ENCODE data around the gene ZNF316. TPM values are rescaled to one million over a fixed set of nuclear protein-coding genes. Genes with fewer than 3 reads are reported as not detected.

ZNF316 gene
- total RNA-seq, 2 experiments from 2014 or later: 18.1 to 37.5 TPM

GRCh38 chr7:6616854-6617643 lies 20.1 kb upstream of the ZNF316 start:
- POLR2A ChIA-PET: interaction anchor here (0.7 kb wide), 1 partner anchor 15 kb away, joined by 4 read pairs; no protein-coding TSS in a partner anchor
- no peak for TF ChIP-seq EZH2phosphoT487 (IDR thresholded peaks at IDR 0.05; ENCODE audit: borderline replicate concordance, low read depth, low read length)
- TF ChIP-seq, protein P1, sequence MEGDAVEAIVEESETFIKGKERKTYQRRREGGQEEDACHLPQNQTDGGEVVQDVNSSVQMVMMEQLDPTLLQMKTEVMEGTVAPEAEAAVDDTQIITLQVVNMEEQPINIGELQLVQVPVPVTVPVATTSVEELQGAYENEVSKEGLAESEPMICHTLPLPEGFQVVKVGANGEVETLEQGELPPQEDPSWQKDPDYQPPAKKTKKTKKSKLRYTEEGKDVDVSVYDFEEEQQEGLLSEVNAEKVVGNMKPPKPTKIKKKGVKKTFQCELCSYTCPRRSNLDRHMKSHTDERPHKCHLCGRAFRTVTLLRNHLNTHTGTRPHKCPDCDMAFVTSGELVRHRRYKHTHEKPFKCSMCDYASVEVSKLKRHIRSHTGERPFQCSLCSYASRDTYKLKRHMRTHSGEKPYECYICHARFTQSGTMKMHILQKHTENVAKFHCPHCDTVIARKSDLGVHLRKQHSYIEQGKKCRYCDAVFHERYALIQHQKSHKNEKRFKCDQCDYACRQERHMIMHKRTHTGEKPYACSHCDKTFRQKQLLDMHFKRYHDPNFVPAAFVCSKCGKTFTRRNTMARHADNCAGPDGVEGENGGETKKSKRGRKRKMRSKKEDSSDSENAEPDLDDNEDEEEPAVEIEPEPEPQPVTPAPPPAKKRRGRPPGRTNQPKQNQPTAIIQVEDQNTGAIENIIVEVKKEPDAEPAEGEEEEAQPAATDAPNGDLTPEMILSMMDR (conservative IDR thresholded peaks at IDR 0.05; ENCODE audit: low read length): no peak
- no TSS peak for BruUV-seq (replicated peaks)
- Histone ChIP-seq H3K4me2 (ENCODE audit: low read length) (no peak overlapping the region), H4K20me1 (ENCODE audit: insufficient read depth, low read length) (no peaks in the 10 kb centered on the region), H3K4me1 (ENCODE audit: insufficient read depth, low read length, poor library complexity, severe bottlenecking) (peaks cover 24% of the 10 kb centered on the region), H3K79me2 (ENCODE audit: insufficient read depth, low read depth, low read length) (no peaks in the 10 kb centered on the region), H3K27ac (ENCODE audit: low read depth, low read length, poor library complexity, severe bottlenecking) (no peak overlapping the region), H3K9me3 (ENCODE audit: low read length) (no peaks in the 10 kb centered on the region), H3K9me2 (ENCODE audit: insufficient read depth, low read length) (no peaks in the 10 kb centered on the region), H2AFZ (ENCODE audit: low read length) (no peak overlapping the region), H3K36me3 (ENCODE audit: insufficient read depth, low read length) (no peaks in the 10 kb centered on the region), H3K4me3 (ENCODE audit: low read depth, low read length, poor library complexity, severe bottlenecking) (no peak overlapping the region)
- CTCF ChIA-PET (ENCODE audit: unreplicated experiment): no interaction called here
- intact Hi-C loops (cut with micrococcal nuclease; ENCODE audit: unreplicated experiment): no loop called here
- DNase-seq (ENCODE audit: low spot score): no peak

DNA sequence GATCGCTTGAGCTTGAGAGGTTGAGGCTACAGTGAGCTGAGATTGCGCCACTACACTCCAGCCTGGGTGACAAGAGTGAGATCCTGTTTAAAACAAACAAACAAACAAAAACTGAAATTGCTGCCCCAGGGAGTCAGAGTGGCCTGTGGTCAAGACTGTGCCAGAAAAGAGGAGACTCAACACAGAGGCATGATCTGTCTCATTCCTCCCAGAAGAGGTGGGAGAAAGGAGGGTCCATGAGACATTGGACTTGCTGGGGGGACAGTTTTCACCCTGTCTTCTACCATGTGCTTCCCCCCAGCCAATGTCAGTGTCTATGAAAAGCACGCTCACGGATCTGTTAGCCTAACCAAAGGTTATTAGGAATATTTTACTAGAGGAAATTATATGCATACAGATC lies 18.5 kb upstream of the ZNF316 start:
- no peaks in the 10 kb centered on the region for H3K9me2 ChIP-seq (ENCODE audit: insufficient read depth, low read length)
- no peak overlapping the region for H3K4me3 ChIP-seq (ENCODE audit: low read depth, low read length, poor library complexity, severe bottlenecking)
- POLR2A ChIA-PET: interaction anchor here (0.5 to 0.6 kb wide), 2 partner anchors 133 to 181 kb away, joined by 3 read pairs; no protein-coding TSS in a partner anchor
- no peaks in the 10 kb centered on the region for H3K79me2 ChIP-seq (ENCODE audit: insufficient read depth, low read depth, low read length)
- H4K20me1 ChIP-seq (ENCODE audit: insufficient read depth, low read length): no peaks in the 10 kb centered on the region
- no peak overlapping the region for H3K4me2 ChIP-seq (ENCODE audit: low read length)
- peaks cover 32% of the 10 kb centered on the region for H3K4me1 ChIP-seq (ENCODE audit: insufficient read depth, low read length, poor library complexity, severe bottlenecking)
- no peaks in the 10 kb centered on the region for H3K9me3 ChIP-seq (ENCODE audit: low read length)
- DNase-seq (ENCODE audit: low spot score): no peak
- TF ChIP-seq, protein P1 (conservative IDR thresholded peaks at IDR 0.05; ENCODE audit: low read length): no peak
- no peak for TF ChIP-seq EZH2phosphoT487 (IDR thresholded peaks at IDR 0.05; ENCODE audit: borderline replicate concordance, low read depth, low read length)
- intact Hi-C loops (cut with micrococcal nuclease; ENCODE audit: unreplicated experiment): no loop called here
- H3K36me3 ChIP-seq (ENCODE audit: insufficient read depth, low read length): no peaks in the 10 kb centered on the region
- BruUV-seq (replicated peaks): no TSS peak
- CTCF ChIA-PET (ENCODE audit: unreplicated experiment): no interaction called here
- H2AFZ ChIP-seq (ENCODE audit: low read length): no peak overlapping the region
- no peak overlapping the region for H3K27ac ChIP-seq (ENCODE audit: low read depth, low read length, poor library complexity, severe bottlenecking)

- TF ChIP-seq EZH2phosphoT487 (IDR thresholded peaks at IDR 0.05; ENCODE audit: borderline replicate concordance, low read depth, low read length): no peak
- TF ChIP-seq, protein P1 (conservative IDR thresholded peaks at IDR 0.05; ENCODE audit: low read length): no peak
- Histone ChIP-seq H3K36me3 (ENCODE audit: insufficient read depth, low read length) (no peaks in the 10 kb centered on the region), H2AFZ (ENCODE audit: low read length) (peak overlapping the region; percentile 96), H3K4me2 (ENCODE audit: low read length) (peak overlapping the region; percentile 79), H3K27ac (ENCODE audit: low read depth, low read length, poor library complexity, severe bottlenecking) (peak overlapping the region; percentile 20), H3K9me3 (ENCODE audit: low read length) (no peaks in the 10 kb centered on the region), H3K9me2 (ENCODE audit: insufficient read depth, low read length) (no peaks in the 10 kb centered on the region), H3K4me1 (ENCODE audit: insufficient read depth, low read length, poor library complexity, severe bottlenecking) (peaks cover 41% of the 10 kb centered on the region), H4K20me1 (ENCODE audit: insufficient read depth, low read length) (no peaks in the 10 kb centered on the region), H3K4me3 (ENCODE audit: low read depth, low read length, poor library complexity, severe bottlenecking) (peak overlapping the region; percentile 2), H3K79me2 (ENCODE audit: insufficient read depth, low read depth, low read length) (no peaks in the 10 kb centered on the region)
- BruUV-seq (replicated peaks): no TSS peak
- ChIA-PET CTCF (ENCODE audit: unreplicated experiment) (interaction anchor here (0.6 to 1.1 kb wide), 2 partner anchors 18 to 201 kb away, joined by 3 to 4 read pairs; no protein-coding TSS in a partner anchor), POLR2A (interaction anchor here (0.8 to 1.3 kb wide), 4 partner anchors 11 to 777 kb away, joined by 3 to 6 read pairs (median 3); no protein-coding TSS in a partner anchor)
- intact Hi-C loops (cut with micrococcal nuclease; ENCODE audit: unreplicated experiment): loop anchor here (2.0 kb wide), 1 partner anchor 29 kb away; the partner anchor contains the start of gene INTS15
- peak; percentile 51 for DNase-seq (ENCODE audit: low spot score)
Observed at GRCh38 chr7:6619961-6620360, 17.2 kb upstream of the ZNF316 start.
